WERI-Rb-1 (cell line): Measurements from ENCODE around the gene SKAP1.

Source experiments
- DNase-seq: peaks from one replicate; pipeline ENCODE4 v3.0.0-alpha.2; 2020
- H3K27ac ChIP-seq: fragments of 250-450 bp; sonication (Bioruptor Pico); 2 replicates; pipeline ENCODE4 v1.5.1; 2020; ENCODE audit warnings: mild to moderate bottlenecking, moderate library complexity
- H3K27me3 ChIP-seq: fragments of 250-450 bp; sonication (Bioruptor Pico); 2 replicates; pipeline ENCODE4 v1.5.1; 2021; ENCODE audit warnings: mild to moderate bottlenecking, low read depth, moderate library complexity; ENCODE audit not compliant: insufficient read depth, severe bottlenecking
- H3K36me3 ChIP-seq: fragments of 250-450 bp; sonication (Bioruptor Pico); 2 replicates; pipeline ENCODE4 v1.5.1; 2020; ENCODE audit warnings: mild to moderate bottlenecking, moderate library complexity
- H3K4me3 ChIP-seq: 2 replicates; pipeline ENCODE4 v1.5.1; 2011; ENCODE audit warnings: low read depth, mild to moderate bottlenecking, control low read depth, low read length
- H3K9me3 ChIP-seq: fragments of 250-450 bp; sonication (Bioruptor Pico); 2 replicates; pipeline ENCODE4 v1.5.1; 2021; ENCODE audit warnings: mild to moderate bottlenecking, moderate library complexity; ENCODE audit not compliant: severe bottlenecking
- CTCF ChIP-seq: IDR thresholded peaks from 2 replicates; pipeline ENCODE4 v1.5.1; 2011; ENCODE audit warnings: low read depth, mild to moderate bottlenecking, control low read depth, inconsistent platforms, low read length

SKAP1 gene

GRCh38 chr17:48176471-48176855 lies 253.6 kb downstream of the SKAP1 start:
- Histone ChIP-seq H3K9me3 (no peaks in the 10 kb centered on the region), H3K36me3 (no peaks in the 10 kb centered on the region), H3K4me3 (no peak overlapping the region), H3K27me3 (no peaks in the 10 kb centered on the region), H3K27ac (no peak overlapping the region)
- no peak for TF ChIP-seq CTCF
- DNase-seq: no peak

DNA sequence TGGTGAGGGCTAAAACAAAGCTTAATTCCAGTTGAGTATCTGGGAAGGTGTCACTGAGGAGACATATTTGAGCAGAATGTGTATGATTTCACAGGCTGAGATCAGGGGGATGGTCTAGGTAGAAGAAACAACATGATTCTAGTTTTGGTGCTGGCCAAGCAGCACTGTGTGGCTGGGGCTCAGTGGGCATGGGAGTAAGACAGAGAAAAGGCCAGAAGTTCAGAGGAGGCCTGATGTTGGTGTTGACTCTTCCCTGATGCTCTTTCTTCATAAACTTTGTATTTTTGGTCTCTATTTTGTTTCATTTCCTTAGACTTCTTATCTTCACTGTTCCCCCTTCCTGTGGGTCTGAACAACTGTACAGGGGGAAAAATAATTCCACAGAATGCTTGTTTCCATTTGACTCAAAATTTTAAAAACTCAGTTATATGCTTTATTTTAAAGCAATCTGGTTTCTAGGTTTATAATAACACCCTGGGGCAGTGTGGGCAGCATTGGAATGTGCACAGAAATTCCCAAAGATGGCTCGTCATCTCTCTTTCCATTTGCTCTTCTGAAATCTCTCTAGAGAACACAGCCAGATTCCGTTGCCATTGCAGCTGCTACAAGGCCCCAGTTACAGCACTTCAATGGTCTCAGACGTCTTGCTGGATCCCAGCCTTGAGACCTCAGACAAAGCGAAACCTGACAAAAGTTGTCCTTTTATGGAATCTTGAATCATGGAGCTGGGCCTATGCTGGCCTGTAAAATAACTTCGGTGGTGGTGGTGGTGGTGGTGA lies 254.1 kb downstream of the SKAP1 start:
- H3K27me3 ChIP-seq: no peaks in the 10 kb centered on the region
- H3K36me3 ChIP-seq: no peaks in the 10 kb centered on the region
- no peaks in the 10 kb centered on the region for H3K9me3 ChIP-seq
- DNase-seq: no peak
- no peak overlapping the region for H3K27ac ChIP-seq
- TF ChIP-seq CTCF: no peak
- no peak overlapping the region for H3K4me3 ChIP-seq

DNA sequence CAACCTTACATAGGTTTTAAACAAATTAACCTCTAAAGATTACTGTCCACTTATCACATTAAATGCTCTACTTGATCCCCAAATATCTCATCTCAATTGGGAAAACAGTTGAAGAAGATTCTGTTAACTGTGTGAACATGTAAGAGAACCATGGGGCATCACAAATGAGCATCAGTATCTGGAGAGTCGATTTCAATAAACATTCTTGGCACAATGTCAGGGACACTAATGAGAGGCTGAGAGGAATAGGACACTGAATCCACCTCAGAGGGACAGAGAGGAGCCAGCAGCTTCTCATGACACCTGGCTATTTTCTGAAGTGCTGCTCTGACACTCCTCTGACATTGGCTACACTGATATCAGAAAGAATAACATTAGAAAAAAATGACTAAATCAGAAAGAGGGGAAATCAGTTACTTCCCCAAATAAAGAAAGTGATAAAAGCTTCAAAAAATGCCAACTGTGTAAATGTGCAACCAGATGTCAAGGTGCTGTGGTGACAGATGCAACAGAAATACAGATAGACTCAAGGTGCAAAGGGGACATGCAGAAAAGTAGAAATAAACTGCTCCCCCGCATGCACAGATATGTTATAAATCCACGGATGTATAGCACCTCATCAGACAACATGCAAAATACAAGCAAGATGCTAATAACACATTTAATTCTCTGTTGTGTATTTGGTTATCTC lies 255.0 kb downstream of the SKAP1 start:
- no peak for DNase-seq
- H3K4me3 ChIP-seq: no peak overlapping the region
- TF ChIP-seq CTCF: no peak
- H3K36me3 ChIP-seq: no peaks in the 10 kb centered on the region
- no peaks in the 10 kb centered on the region for H3K27me3 ChIP-seq
- no peak overlapping the region for H3K27ac ChIP-seq
- no peaks in the 10 kb centered on the region for H3K9me3 ChIP-seq

DNA sequence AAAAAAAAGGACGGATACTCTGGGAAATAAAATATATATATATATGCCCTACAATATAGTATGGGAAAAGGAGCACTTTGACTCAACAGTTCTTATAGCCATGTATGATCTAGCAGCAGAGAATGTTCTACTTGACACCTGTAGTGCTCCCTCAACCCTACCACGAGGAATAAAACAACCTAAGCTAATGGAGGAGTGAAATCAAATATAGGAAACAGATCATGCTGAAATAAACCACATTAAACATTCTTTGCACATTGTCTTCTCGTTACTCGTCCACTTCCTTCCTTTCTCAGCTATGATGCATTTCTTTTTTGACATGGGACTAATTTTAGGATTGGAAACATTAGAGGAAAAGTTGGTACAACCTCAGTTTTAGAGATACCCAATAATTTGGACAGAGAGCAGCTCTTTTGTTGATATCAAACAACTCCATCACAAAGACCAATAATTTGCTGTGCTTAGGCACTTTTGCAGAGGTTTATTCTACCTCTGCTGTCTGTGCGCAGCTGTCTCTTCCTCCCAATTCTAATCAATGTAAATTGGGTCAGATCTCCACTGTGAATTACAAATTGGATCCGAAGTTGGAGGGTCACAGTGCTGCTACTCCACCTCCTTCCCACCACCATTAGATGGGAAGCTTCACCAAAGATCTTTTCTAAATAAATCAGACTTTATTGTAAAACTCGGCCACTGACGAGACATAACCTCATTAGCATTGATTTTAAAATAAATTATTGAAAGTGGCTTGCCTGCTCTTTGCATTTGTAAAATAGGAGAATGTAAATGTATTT lies 256.6 kb downstream of the SKAP1 start:
- H3K4me3 ChIP-seq: no peak overlapping the region
- no peaks in the 10 kb centered on the region for H3K27me3 ChIP-seq
- H3K9me3 ChIP-seq: no peaks in the 10 kb centered on the region
- H3K36me3 ChIP-seq: no peaks in the 10 kb centered on the region
- no peak overlapping the region for H3K27ac ChIP-seq
- TF ChIP-seq CTCF: no peak
- DNase-seq: no peak

DNA sequence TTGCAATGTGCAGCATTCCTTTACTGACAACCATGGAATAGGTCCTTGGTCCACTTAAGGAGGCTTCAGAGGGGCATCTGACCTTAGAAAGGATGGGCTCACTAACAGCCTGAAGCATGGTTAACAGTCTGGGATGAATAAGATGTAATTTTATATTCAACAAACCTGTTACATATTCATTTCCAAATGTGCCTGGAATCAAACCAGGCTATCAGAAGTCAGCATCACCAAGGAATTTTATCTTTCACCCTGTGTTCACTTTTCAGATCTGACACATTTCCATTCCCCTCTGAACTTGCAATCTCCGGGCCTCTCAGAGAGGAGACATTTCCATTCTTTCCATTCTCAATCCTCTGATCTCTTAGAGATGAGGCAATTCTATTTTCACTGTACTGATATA lies 260.1 kb downstream of the SKAP1 start:
- no peaks in the 10 kb centered on the region for H3K27me3 ChIP-seq

More for the DNA sequence above, 260.1 kb downstream of the SKAP1 start:
- no peak for DNase-seq
- no peak for TF ChIP-seq CTCF
- Histone ChIP-seq H3K36me3 (no peaks in the 10 kb centered on the region), H3K4me3 (no peak overlapping the region), H3K27ac (no peak overlapping the region), H3K9me3 (no peaks in the 10 kb centered on the region)
